ENCODE data around the gene RAB12.

Gene RAB12

DNA sequence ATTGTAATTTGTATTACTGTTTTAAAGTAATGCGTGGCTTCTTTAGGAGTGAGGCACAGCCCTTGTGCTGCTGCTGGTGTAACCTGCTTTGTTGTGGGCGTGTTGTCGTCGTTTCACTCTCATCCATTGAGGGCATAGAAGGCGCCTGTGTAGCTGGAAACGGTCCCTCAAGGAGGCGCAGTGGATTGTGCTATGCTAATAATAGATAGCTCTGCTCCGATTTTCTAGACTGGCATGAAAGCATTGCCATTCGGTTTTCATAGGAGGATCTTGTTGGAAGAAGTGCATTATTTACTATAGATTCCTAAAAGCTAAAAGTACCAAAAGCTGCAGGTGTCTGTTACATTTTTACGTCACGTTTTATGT is 17.9 kb downstream of the RAB12 start:
- in situ Hi-C loops (cut with MboI; ENCODE audit: low pct_unique_long_range_greater_than_20kb, low sequenced_read_pairs, unreplicated experiment), result no loop called here
- TF ChIP-seq, protein P1, sequence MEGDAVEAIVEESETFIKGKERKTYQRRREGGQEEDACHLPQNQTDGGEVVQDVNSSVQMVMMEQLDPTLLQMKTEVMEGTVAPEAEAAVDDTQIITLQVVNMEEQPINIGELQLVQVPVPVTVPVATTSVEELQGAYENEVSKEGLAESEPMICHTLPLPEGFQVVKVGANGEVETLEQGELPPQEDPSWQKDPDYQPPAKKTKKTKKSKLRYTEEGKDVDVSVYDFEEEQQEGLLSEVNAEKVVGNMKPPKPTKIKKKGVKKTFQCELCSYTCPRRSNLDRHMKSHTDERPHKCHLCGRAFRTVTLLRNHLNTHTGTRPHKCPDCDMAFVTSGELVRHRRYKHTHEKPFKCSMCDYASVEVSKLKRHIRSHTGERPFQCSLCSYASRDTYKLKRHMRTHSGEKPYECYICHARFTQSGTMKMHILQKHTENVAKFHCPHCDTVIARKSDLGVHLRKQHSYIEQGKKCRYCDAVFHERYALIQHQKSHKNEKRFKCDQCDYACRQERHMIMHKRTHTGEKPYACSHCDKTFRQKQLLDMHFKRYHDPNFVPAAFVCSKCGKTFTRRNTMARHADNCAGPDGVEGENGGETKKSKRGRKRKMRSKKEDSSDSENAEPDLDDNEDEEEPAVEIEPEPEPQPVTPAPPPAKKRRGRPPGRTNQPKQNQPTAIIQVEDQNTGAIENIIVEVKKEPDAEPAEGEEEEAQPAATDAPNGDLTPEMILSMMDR (IDR thresholded peaks at IDR 0.05; ENCODE audit: extremely low read depth, insufficient read depth, missing control alignments), result no peak
- DNase-seq (ENCODE audit: low spot score), result no peak

DNA sequence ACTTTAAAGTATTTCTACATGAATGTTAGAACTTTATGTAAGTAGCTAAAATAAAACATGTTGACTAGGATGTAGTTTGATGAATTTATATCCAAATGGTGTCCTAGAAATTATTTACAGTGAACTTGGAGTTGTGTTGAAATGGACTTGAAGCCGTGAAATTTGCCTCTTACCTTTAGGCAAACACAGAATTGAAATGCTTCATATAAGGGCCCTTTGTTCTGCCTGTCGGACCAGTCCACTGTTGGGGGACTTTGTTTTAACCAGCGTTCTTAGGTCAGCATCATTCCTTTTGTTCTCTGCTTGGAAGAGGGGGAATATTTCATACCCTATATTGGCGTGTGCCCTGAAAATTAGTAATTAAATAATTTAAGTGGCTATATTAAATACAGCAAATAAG is 18.3 kb downstream of the RAB12 start:
- DNase-seq (ENCODE audit: low spot score), result no peak
- TF ChIP-seq, protein P1 (IDR thresholded peaks at IDR 0.05; ENCODE audit: extremely low read depth, insufficient read depth, missing control alignments), result no peak
- in situ Hi-C loops (cut with MboI; ENCODE audit: low pct_unique_long_range_greater_than_20kb, low sequenced_read_pairs, unreplicated experiment), result no loop called here

DNA sequence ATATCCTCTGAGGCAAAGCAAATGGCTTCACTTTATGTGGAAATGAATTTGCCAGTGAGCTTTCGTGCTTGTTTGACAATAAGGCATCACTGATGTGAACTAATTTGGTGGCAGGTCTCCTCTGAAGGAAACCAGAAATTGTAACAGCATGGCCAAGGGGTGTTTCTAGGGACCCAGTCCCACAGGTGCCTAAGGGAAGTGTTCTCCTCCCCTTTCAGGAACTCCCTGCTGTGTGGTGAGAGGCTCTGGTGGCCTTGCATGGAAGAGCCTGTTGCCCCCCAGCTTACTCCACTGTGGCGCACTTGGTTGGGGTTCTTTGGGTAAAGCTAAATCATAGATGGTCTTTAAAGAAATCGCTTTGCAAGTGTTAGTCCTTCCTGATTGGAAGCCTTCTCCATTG is 20.4 kb downstream of the RAB12 start:
- TF ChIP-seq, protein P1 (IDR thresholded peaks at IDR 0.05; ENCODE audit: extremely low read depth, insufficient read depth, missing control alignments), result no peak
- DNase-seq (ENCODE audit: low spot score), result no peak
- in situ Hi-C loops (cut with MboI; ENCODE audit: low pct_unique_long_range_greater_than_20kb, low sequenced_read_pairs, unreplicated experiment), result no loop called here

DNA sequence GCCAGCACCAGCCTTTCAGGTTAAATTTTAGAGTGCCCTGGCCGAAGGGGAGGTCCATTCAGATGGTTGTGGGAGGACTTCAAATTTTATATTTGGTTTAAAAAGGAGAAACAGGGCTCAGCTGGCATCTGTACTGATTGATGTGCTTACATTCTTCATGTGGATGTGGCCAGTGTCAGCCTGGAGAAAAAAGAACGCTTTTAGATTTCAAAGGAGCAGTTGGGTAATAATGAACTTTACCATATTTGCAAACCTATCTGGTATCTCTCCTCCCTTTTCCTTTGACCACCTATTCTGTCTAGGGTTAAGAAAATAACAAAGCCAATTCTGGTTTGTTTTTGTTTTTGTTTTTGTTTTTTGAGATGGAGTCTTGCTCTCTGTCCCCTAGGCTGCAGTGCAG is 21.3 kb downstream of the RAB12 start:
- in situ Hi-C loops (cut with MboI; ENCODE audit: low pct_unique_long_range_greater_than_20kb, low sequenced_read_pairs, unreplicated experiment), result no loop called here
- TF ChIP-seq, protein P1 (IDR thresholded peaks at IDR 0.05; ENCODE audit: extremely low read depth, insufficient read depth, missing control alignments), result no peak
- no peak for DNase-seq (ENCODE audit: low spot score)

DNA sequence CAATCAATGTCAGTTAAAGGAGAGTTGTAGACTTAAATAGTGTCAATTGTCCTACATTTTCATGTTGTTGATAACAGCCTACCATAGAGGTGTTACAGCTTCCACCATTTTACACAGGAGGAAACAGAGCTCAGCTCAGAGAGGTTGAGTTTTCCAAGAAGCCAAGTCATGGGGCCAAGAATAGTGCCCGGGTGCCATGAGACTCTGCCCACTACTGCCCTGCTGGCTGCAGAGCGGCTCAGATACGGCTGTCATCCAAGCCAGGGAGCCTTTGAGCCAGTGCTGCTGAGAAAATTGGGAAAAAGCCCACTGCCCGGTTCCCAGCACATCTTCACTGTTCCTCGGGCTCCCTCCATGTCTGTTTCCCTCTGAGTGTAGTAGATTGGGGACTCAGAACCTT is 22.0 kb downstream of the RAB12 start:
- TF ChIP-seq, protein P1 (IDR thresholded peaks at IDR 0.05; ENCODE audit: extremely low read depth, insufficient read depth, missing control alignments), result no peak
- no peak for DNase-seq (ENCODE audit: low spot score)
- in situ Hi-C loops (cut with MboI; ENCODE audit: low pct_unique_long_range_greater_than_20kb, low sequenced_read_pairs, unreplicated experiment), result no loop called here

DNA sequence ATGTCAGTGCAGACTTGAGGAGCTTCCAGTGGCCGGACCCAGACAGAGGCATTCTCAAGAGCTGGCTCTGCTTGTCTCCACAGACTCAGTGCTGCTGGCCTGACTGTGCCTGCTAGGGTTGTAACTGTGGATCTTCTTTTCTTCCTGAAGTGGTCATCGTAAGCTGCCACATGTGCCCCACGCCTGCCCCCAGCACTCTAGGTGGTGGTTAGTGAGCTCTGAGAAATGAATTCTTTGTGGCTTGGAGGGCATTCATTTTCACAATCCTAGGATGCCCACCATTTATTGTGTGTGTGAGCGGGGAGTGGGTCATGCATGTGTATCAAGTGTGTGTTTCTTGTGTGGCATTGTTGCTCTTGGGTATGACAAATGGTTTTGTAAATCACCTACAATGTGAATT is 23.1 kb downstream of the RAB12 start:
- TF ChIP-seq, protein P1 (IDR thresholded peaks at IDR 0.05; ENCODE audit: extremely low read depth, insufficient read depth, missing control alignments), result no peak
- no peak for DNase-seq (ENCODE audit: low spot score)
- in situ Hi-C loops (cut with MboI; ENCODE audit: low pct_unique_long_range_greater_than_20kb, low sequenced_read_pairs, unreplicated experiment), result no loop called here

DNA sequence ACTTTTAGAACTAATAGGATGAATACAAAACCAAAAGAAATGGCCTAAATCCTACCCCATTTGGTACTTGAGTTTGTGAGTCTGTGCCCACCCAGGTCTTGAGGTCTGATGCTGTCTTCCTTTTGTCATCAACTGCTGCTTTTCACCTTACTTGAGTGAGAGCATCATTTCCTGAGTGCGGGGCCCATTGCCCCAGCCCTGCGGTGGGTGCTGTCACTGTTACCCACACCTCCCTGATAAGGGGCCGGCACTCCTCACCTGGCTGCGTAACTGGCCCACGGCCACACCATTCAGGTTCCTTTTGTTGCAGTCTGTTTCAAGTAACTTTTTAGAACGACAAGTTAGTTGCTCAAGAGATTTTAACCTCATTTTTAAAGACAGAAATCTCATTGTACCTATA is 25.3 kb downstream of the RAB12 start:
- TF ChIP-seq, protein P1 (IDR thresholded peaks at IDR 0.05; ENCODE audit: extremely low read depth, insufficient read depth, missing control alignments), result no peak
- no peak for DNase-seq (ENCODE audit: low spot score)
- in situ Hi-C loops (cut with MboI; ENCODE audit: low pct_unique_long_range_greater_than_20kb, low sequenced_read_pairs, unreplicated experiment), result no loop called here
